Measurements from ENCODE around the gene APEX1. TPM values are rescaled to one million over a fixed set of nuclear protein-coding genes. Genes with fewer than 3 reads are reported as not detected.
"Not testable (repeated sequence)": the region's sequence is repeated elsewhere in the genome, so short reads cannot be mapped to it uniquely, and the experiment has no call there.

The APEX1 gene
- total and polyA plus RNA-seq, 2 experiments from 2014 or later, result 89.8 to 124 TPM

DNA sequence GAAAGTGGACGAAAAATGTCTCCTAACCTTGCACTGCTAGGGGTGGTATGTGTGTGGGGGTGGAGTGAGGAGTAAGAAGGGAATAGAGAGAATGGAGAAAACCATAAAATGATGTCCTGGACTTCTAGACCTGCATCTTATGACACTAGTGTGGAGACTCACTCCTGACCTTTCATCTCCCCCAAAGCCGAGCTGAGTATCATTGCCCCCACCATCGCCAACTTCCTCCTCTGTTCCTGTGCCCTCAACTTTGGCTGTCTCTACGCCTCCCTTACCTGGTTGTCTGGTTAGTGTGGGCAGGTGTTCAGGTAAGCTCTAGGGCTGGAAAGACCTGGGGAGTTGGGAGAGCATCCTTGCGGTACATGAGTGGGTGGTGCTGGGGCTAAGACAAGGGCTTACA is 14.6 kb upstream of the APEX1 start:
- Histone ChIP-seq H3K27me3 (replicated peaks; ENCODE audit: insufficient read depth) (no peaks in the 10 kb centered on the region), H3K4me1 (ENCODE audit: insufficient read depth) (peaks cover 9% of the 10 kb centered on the region), H3F3A (ENCODE audit: insufficient read depth) (no peaks in the 10 kb centered on the region), H3K9ac (no peak overlapping the region), H3K27ac (no peak overlapping the region), H3K9me3 (ENCODE audit: low read depth) (no peaks in the 10 kb centered on the region), H3K9me2 (ENCODE audit: insufficient read depth) (no peaks in the 10 kb centered on the region), H4K20me1 (ENCODE audit: insufficient read depth) (no peaks in the 10 kb centered on the region), H2AFZ (no peak overlapping the region), H3K79me2 (ENCODE audit: insufficient read depth) (no peaks in the 10 kb centered on the region), H3K4me3 (no peak overlapping the region), H3K36me3 (ENCODE audit: low read depth) (peaks cover 3% of the 10 kb centered on the region; the same call in 1 of the 2 replicates), H3K4me2 (ENCODE audit: unreplicated experiment) (no peak overlapping the region)
- TF ChIP-seq EZH2 (IDR thresholded peaks at IDR 0.05; ENCODE audit: insufficient read depth, poor library complexity, severe bottlenecking), result no peak
- no peak for TF ChIP-seq EZH2phosphoT487 (IDR thresholded peaks at IDR 0.05; ENCODE audit: insufficient read depth, low read depth)
- DNase-seq, result no peak
- in situ Hi-C loops (cut with MboI), result no loop called here
- WGBS, 2 experiments (ENCODE audit: low coverage in 1 of 2, low lambda C conversion rate in 2 of 2, missing lambda C conversion rate in 2 of 2), result 79 to 80% methylated on average over 5 of the region's 5 CpGs

DNA sequence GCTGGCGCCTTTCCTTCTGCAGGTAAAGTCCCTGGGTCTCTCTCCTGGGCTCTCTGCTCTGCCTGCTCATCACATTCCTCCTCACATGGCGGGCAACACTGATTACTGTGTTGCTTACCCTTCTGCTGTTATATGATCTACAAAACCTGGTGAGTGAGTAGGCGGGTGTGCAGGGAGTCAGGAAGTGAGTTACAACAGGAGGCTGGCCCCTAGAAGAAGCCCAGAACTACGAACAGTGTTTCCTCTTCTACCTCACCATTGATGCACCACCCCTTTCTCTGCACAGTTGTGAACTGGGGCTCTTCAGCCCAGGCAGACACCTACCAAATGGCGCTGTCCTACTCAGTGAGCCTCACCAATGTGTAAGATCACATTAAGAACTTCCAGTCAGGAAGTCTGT is 14.1 kb upstream of the APEX1 start:
- no peak for DNase-seq
- no peak for TF ChIP-seq EZH2phosphoT487 (IDR thresholded peaks at IDR 0.05; ENCODE audit: insufficient read depth, low read depth)
- no peak for TF ChIP-seq EZH2 (IDR thresholded peaks at IDR 0.05; ENCODE audit: insufficient read depth, poor library complexity, severe bottlenecking)
- in situ Hi-C loops (cut with MboI), result no loop called here
- no peaks in the 10 kb centered on the region for H4K20me1 ChIP-seq (ENCODE audit: insufficient read depth)
- no peak overlapping the region for H2AFZ ChIP-seq
- no peaks in the 10 kb centered on the region for H3K27me3 ChIP-seq (replicated peaks; ENCODE audit: insufficient read depth)
- no peak overlapping the region for H3K4me3 ChIP-seq
- no peaks in the 10 kb centered on the region for H3F3A ChIP-seq (ENCODE audit: insufficient read depth)
- H3K27ac ChIP-seq, result no peak overlapping the region
- no peak overlapping the region for H3K9ac ChIP-seq
- WGBS, 2 experiments (ENCODE audit: low coverage in 1 of 2, low lambda C conversion rate in 2 of 2, missing lambda C conversion rate in 2 of 2), result 81 to 87% methylated on average over 5 of the region's 5 CpGs
- peaks cover 7% of the 10 kb centered on the region; the same call in 1 of the 2 replicates for H3K36me3 ChIP-seq (ENCODE audit: low read depth)
- H3K79me2 ChIP-seq (ENCODE audit: insufficient read depth), result no peaks in the 10 kb centered on the region
- peaks cover 9% of the 10 kb centered on the region for H3K4me1 ChIP-seq (ENCODE audit: insufficient read depth)
- no peaks in the 10 kb centered on the region for H3K9me3 ChIP-seq (ENCODE audit: low read depth)
- H3K4me2 ChIP-seq (ENCODE audit: unreplicated experiment), result no peak overlapping the region
- H3K9me2 ChIP-seq (ENCODE audit: insufficient read depth), result no peaks in the 10 kb centered on the region

DNA sequence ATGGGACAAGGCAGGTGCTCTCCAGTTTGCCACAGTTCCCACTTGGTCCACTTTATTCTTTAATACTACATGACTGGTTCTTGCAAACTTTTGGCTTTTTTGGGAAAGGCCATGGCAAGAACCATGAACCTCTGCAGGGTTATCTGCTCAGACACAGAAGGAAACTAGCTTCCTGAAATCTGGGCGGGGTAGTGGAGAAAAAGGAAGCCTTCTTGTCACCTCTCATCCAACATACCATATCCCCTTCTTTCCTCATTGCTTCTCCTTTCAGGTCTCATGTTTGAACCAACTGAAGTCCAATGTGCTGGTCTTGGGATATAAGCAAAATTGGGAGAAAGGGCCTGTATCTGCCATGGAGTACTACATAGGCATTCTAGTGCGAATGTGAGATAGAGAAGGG is 13.6 kb upstream of the APEX1 start:
- no peak overlapping the region for H2AFZ ChIP-seq
- H3K36me3 ChIP-seq (ENCODE audit: low read depth), result peaks cover 13% of the 10 kb centered on the region; the same call in 1 of the 2 replicates
- no peaks in the 10 kb centered on the region for H3F3A ChIP-seq (ENCODE audit: insufficient read depth)
- H3K27me3 ChIP-seq (replicated peaks; ENCODE audit: insufficient read depth), result no peaks in the 10 kb centered on the region
- no peak overlapping the region for H3K4me2 ChIP-seq (ENCODE audit: unreplicated experiment)
- no peaks in the 10 kb centered on the region for H3K79me2 ChIP-seq (ENCODE audit: insufficient read depth)
- H3K27ac ChIP-seq, result no peak overlapping the region
- H3K4me3 ChIP-seq, result no peak overlapping the region
- no peak for DNase-seq
- TF ChIP-seq EZH2phosphoT487 (IDR thresholded peaks at IDR 0.05; ENCODE audit: insufficient read depth, low read depth), result no peak
- TF ChIP-seq EZH2 (IDR thresholded peaks at IDR 0.05; ENCODE audit: insufficient read depth, poor library complexity, severe bottlenecking), result no peak
- 93 to 100% methylated on average over 2 of the region's 2 CpGs for WGBS, 2 experiments (ENCODE audit: low coverage in 1 of 2, low lambda C conversion rate in 2 of 2, missing lambda C conversion rate in 2 of 2)
- peaks cover 5% of the 10 kb centered on the region for H3K4me1 ChIP-seq (ENCODE audit: insufficient read depth)
- no peaks in the 10 kb centered on the region for H4K20me1 ChIP-seq (ENCODE audit: insufficient read depth)
- in situ Hi-C loops (cut with MboI), result no loop called here
- H3K9ac ChIP-seq, result no peak overlapping the region
- H3K9me2 ChIP-seq (ENCODE audit: insufficient read depth), result no peaks in the 10 kb centered on the region
- H3K9me3 ChIP-seq (ENCODE audit: low read depth), result no peaks in the 10 kb centered on the region

DNA sequence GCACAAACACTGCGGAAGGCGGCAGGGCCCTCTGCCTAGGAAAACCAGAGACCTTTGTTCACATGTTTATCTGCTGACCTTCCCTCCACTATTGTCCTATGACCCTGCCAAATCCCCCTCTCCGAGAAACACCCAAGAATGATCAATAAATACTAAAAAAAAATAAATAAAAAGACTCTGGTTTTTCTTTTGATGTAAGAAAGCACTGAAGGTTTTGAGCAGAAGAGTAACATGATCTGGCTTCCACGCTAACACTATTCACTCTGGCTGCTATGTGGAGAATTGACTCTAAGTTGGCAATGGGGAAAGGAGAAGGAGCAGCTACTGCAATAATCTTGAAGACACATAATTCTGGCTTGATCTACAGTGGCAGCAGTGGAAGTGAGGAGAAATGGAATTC is 11.4 kb upstream of the APEX1 start:
- H3K27me3 ChIP-seq (replicated peaks; ENCODE audit: insufficient read depth); H3K9me3 ChIP-seq (ENCODE audit: low read depth); in situ Hi-C loops (cut with MboI); H3K4me1 ChIP-seq (ENCODE audit: insufficient read depth); H3K4me2 ChIP-seq (ENCODE audit: unreplicated experiment); H3K79me2 ChIP-seq (ENCODE audit: insufficient read depth); H3K9me2 ChIP-seq (ENCODE audit: insufficient read depth); H3K4me3 ChIP-seq; H3F3A ChIP-seq (ENCODE audit: insufficient read depth); DNase-seq; H4K20me1 ChIP-seq (ENCODE audit: insufficient read depth); H3K9ac ChIP-seq; H3K27ac ChIP-seq; H2AFZ ChIP-seq: not testable (repeated sequence)
- WGBS, 2 experiments (ENCODE audit: low coverage in 1 of 2, low lambda C conversion rate in 2 of 2, missing lambda C conversion rate in 2 of 2), result 68 to 88% methylated on average over 2 of the region's 4 CpGs
- peaks cover 34% of the 10 kb centered on the region; the same call in 1 of the 2 replicates for H3K36me3 ChIP-seq (ENCODE audit: low read depth)

DNA sequence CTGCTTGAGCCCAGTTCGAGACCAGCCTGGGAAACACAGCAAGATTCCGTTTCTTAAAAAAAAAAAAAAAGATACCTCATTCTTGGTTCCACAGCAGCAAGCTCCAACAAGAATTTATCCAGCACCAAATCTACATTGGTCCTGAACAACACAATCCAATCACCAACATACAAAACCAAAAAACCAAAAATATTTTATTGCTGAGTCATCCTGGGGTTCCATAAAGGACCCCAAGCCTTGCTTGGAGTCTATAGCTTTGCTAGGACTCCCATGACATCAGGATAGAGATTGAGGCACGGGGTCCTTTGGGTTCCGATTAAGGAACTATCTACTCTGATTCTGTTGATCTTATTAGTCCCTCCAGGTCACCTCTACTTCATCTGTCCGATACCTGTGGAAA is 8.1 kb upstream of the APEX1 start:
- no peak overlapping the region for H2AFZ ChIP-seq
- DNase-seq, result no peak
- H3K4me3 ChIP-seq, result no peak overlapping the region
- H3K9me3 ChIP-seq (ENCODE audit: low read depth), result no peaks in the 10 kb centered on the region
- 95 to 100% methylated on average over 5 of the region's 5 CpGs for WGBS, 2 experiments (ENCODE audit: low coverage in 1 of 2, low lambda C conversion rate in 2 of 2, missing lambda C conversion rate in 2 of 2)
- in situ Hi-C loops (cut with MboI), result no loop called here
- no peaks in the 10 kb centered on the region for H3K9me2 ChIP-seq (ENCODE audit: insufficient read depth)
- no peak overlapping the region for H3K9ac ChIP-seq
- H3K4me1 ChIP-seq (ENCODE audit: insufficient read depth), result no peaks in the 10 kb centered on the region
- no peaks in the 10 kb centered on the region for H3F3A ChIP-seq (ENCODE audit: insufficient read depth)
- H3K79me2 ChIP-seq (ENCODE audit: insufficient read depth), result no peaks in the 10 kb centered on the region
- no peaks in the 10 kb centered on the region for H4K20me1 ChIP-seq (ENCODE audit: insufficient read depth)
- H3K27me3 ChIP-seq (replicated peaks; ENCODE audit: insufficient read depth), result no peaks in the 10 kb centered on the region
- TF ChIP-seq EZH2 (IDR thresholded peaks at IDR 0.05; ENCODE audit: insufficient read depth, poor library complexity, severe bottlenecking) (no peak), EZH2phosphoT487 (IDR thresholded peaks at IDR 0.05; ENCODE audit: insufficient read depth, low read depth) (no peak)
- no peak overlapping the region for H3K27ac ChIP-seq
- H3K36me3 ChIP-seq (ENCODE audit: low read depth), result peaks cover 49% of the 10 kb centered on the region
- no peak overlapping the region for H3K4me2 ChIP-seq (ENCODE audit: unreplicated experiment)

DNA sequence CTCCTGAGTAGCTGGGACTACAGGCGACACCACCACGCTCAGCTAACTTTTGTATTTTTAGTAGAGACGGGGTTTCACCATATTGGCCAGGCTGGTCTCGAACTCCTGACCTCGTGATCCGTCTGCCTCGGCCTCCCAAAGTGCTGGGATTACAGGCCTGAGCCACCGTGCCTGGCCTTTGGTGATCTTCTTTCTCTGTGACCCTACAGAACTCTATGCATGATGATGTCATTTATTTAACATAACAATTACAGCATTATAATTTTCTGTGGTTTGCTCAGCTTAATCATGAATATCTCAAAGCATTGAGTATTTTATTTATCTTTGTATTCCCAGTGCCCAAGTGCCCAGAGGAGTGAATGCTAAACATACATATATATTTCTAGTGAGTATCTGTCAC is 2.2 kb upstream of the APEX1 start:
- H3K4me2 ChIP-seq (ENCODE audit: unreplicated experiment); in situ Hi-C loops (cut with MboI); H3K9ac ChIP-seq; H3K9me2 ChIP-seq (ENCODE audit: insufficient read depth); H3K9me3 ChIP-seq (ENCODE audit: low read depth); H4K20me1 ChIP-seq (ENCODE audit: insufficient read depth); DNase-seq; H3K27me3 ChIP-seq (replicated peaks; ENCODE audit: insufficient read depth); H3K4me3 ChIP-seq; H2AFZ ChIP-seq; H3K27ac ChIP-seq: not testable (repeated sequence)
- H3K36me3 ChIP-seq (ENCODE audit: low read depth), result peaks cover 40% of the 10 kb centered on the region
- H3F3A ChIP-seq (ENCODE audit: insufficient read depth), result peaks cover 22% of the 10 kb centered on the region
- peaks cover 18% of the 10 kb centered on the region for H3K4me1 ChIP-seq (ENCODE audit: insufficient read depth)
- peaks cover 44% of the 10 kb centered on the region for H3K79me2 ChIP-seq (ENCODE audit: insufficient read depth)
- 88 to 94% methylated on average over 8 of the region's 8 CpGs for WGBS, 2 experiments (ENCODE audit: low coverage in 1 of 2, low lambda C conversion rate in 2 of 2, missing lambda C conversion rate in 2 of 2)

Data from GM23248 (cell line).